GM12878 (cell line): ENCODE results near the gene GPR39. TPM values are rescaled to one million over a fixed set of nuclear protein-coding genes. Genes with fewer than 3 reads are reported as not detected.
A peak's percentile ranks its signal among the peaks of the same experiment; 100 is the strongest.

Experiments
- ATAC-seq: fragments of 200-7000 bp; cut with Tn5 transposase; 3 replicates; pipeline ENCODE4 v1.9.1; 2020; ENCODE audit warnings: mild to moderate bottlenecking, moderate library complexity
- BruUV-seq: library from RNA; stranded (reverse); fragments of 400-500 nt; replicated peaks from 2 replicates; lab custom pipeline; 2021; lab: Mats Ljungman, UMichigan
- CTCF ChIA-PET: fragments of 300-600 bp; sonication (Branson Sonifier 250); formaldehyde crosslinking; extraction: SDS; loops from one replicate; lab custom pipeline; 2021; ENCODE audit warnings: inconsistent platforms; lab: Yijun Ruan, JAX
- POLR2A ChIA-PET: fragments of 350-600 bp; formaldehyde crosslinking; extraction: SDS; loops from one replicate; lab custom pipeline; 2021; ENCODE audit warnings: inconsistent platforms; lab: Charles Lee
- RAD21 ChIA-PET: fragments of 300-600 bp; sonication (Branson Sonifier 250); formaldehyde crosslinking; loops from one replicate; lab custom pipeline; 2023; ENCODE audit warnings: antibody characterized with exemption; ENCODE audit not compliant: unreplicated experiment; lab: Charles Lee
- SMC1A ChIA-PET: fragments of 300-600 bp; sonication (Branson Sonifier 250); formaldehyde crosslinking; loops from one replicate; lab custom pipeline; 2023; ENCODE audit not compliant: unreplicated experiment, uncharacterized antibody; lab: Charles Lee
- DNase-seq: peaks from one replicate; pipeline ENCODE4 v3.0.0-alpha.2; 2011; ENCODE audit warnings: low read depth, low spot score
- FAIRE-seq: peaks from 3 replicates; lab custom pipeline; 2011; peaks lifted over from hg19 to GRCh38; lab: Jason Lieb, UNC
- H2AFZ ChIP-seq: 2 replicates; pipeline ENCODE4 v1.6.0; 2011; ENCODE audit warnings: low read depth, low read length, control low read depth; ENCODE audit not compliant: control insufficient read depth
- H3K27ac ChIP-seq: 2 replicates; pipeline ENCODE4 v1.5.1; 2011; ENCODE audit warnings: control low read depth; ENCODE audit not compliant: control insufficient read depth, insufficient read depth
- H3K27me3 ChIP-seq, 2 experiments: replicated peaks in 1 of 2; 2 replicates each; pipeline versions ENCODE4 v1.6.0 to v1.6.1; 2011; ENCODE audit warnings: low read length in 1 of 2; ENCODE audit not compliant: control insufficient read depth in 2 of 2, insufficient read depth in 2 of 2
- H3K36me3 ChIP-seq, 2 experiments: 2 replicates each; pipeline ENCODE4 v1.5.1; 2011; ENCODE audit warnings: low read length in 1 of 2; ENCODE audit not compliant: control insufficient read depth in 2 of 2, insufficient read depth in 2 of 2
- H3K4me1 ChIP-seq: 2 replicates; pipeline ENCODE4 v1.6.1; 2011; ENCODE audit warnings: mild to moderate bottlenecking, low read length, moderate library complexity, mixed read lengths; ENCODE audit not compliant: control insufficient read depth, insufficient read depth
- H3K4me2 ChIP-seq: 2 replicates; pipeline ENCODE4 v1.6.0; 2011; ENCODE audit warnings: control low read depth; ENCODE audit not compliant: control insufficient read depth, insufficient read depth
- H3K4me3 ChIP-seq: fragments of 200-600 bp; sonication (generic); 2 replicates; pipeline ENCODE4 v1.5.1; 2016
- H3K79me2 ChIP-seq: 2 replicates; pipeline ENCODE4 v1.6.0; 2011; ENCODE audit warnings: low read length; ENCODE audit not compliant: control insufficient read depth, insufficient read depth
- H3K9ac ChIP-seq: 2 replicates; pipeline ENCODE4 v1.8.0; 2011; ENCODE audit warnings: low read length, control low read depth, mixed read lengths; ENCODE audit not compliant: control insufficient read depth, insufficient read depth
- H3K9me3 ChIP-seq: replicated peaks from 3 replicates; pipeline ENCODE4 v1.5.1; 2011; ENCODE audit warnings: mild to moderate bottlenecking, low read length; ENCODE audit not compliant: control insufficient read depth, insufficient read depth
- H4K20me1 ChIP-seq: 2 replicates; pipeline ENCODE4 v1.6.0; 2011; ENCODE audit not compliant: control insufficient read depth, insufficient read depth
- GATAD2B ChIP-seq: fragments of 450-650 bp; conservative IDR thresholded peaks from 2 replicates; pipeline ENCODE4 v1.6.1; 2017; ENCODE audit warnings: low read depth, mild to moderate bottlenecking, moderate library complexity
- LARP7 ChIP-seq: fragments of 450-650 bp; IDR thresholded peaks from 2 replicates; pipeline ENCODE4 v1.6.1; 2017; ENCODE audit warnings: mild to moderate bottlenecking
- WGBS: methylation state at CpG from one replicate; pipeline ENCODE4 v1.1.6; 2016; ENCODE audit warnings: low lambda C conversion rate; ENCODE audit not compliant: insufficient replicate concordance, insufficient coverage; ENCODE audit errors: missing lambda C conversion rate; 5-methylcytosine and 5-hydroxymethylcytosine counted together
- in situ Hi-C: fragments of 300-500 bp; cut with MboI; formaldehyde crosslinking; loops from 9 replicates; pipeline ENCODE4 v1.14.3; 2018; ENCODE audit warnings: mixed read lengths
- intact Hi-C: fragments of 100-400 bp; cut with micrococcal nuclease; formaldehyde crosslinking; loops from one replicate; pipeline ENCODE4 v1.14.2; 2022; ENCODE audit not compliant: unreplicated experiment
- polyA plus RNA-seq, 11 experiments: library from polyadenylated mRNA; depleted of rRNA in 4 of 11; unstranded in 6 of 11; stranded (reverse) in 5 of 11; fragments of >200 nt; fragmentation: Nextera tagmentation in 4 of 11; fragmentation: Illumina TruSeq in 1 of 11; extraction: Ambion mirVana in 4 of 11; extraction: Trizol in 1 of 11; gene quantifications; 1 replicate in 1 of 11; 2 replicates in 10 of 11; pipeline versions ENCODE4 v1.2.1 to v1.2.3, GENCODE V29; 2011 to 2016; ENCODE audit warnings: inconsistent platforms in 2 of 11, missing spikeins in 2 of 11, low read depth in 1 of 11
- total RNA-seq, 4 experiments: library from RNA; depleted of rRNA in 3 of 4; stranded (reverse); fragments of >200 nt in 3 of 4; fragmentation: Illumina TruSeq in 1 of 4; extraction: Trizol in 1 of 4; gene quantifications; 2 replicates each; pipeline versions ENCODE4 v1.2.1 to v1.2.3, GENCODE V29; 2013 to 2021
- TF ChIP-seq, protein P1 (sequence below): IDR thresholded peaks from 2 replicates; pipeline ENCODE4 v1.6.1; 2011; ENCODE audit warnings: low read depth, low read length, improper control_type of control experiment, borderline replicate concordance
- TF ChIP-seq, protein P2 (sequence below), 3 experiments: IDR thresholded peaks in 2 of 3; conservative IDR thresholded peaks in 1 of 3; 2 replicates each; pipeline ENCODE4 v1.5.1; 2011; ENCODE audit warnings: low read depth in 3 of 3, low read length in 3 of 3, mild to moderate bottlenecking in 3 of 3, control low read depth in 2 of 3, moderate library complexity in 2 of 3, inconsistent platforms in 1 of 3, mixed read lengths in 1 of 3; ENCODE audit not compliant: control insufficient read depth in 2 of 3, insufficient read depth in 1 of 3; ENCODE audit errors: extremely low read depth in 1 of 3

The GPR39 gene
- total and polyA plus RNA-seq, 10 of the 15 experiments (the other 5 are each of a cell fraction or from before 2014, with no cell fraction given): 0.05 to 0.23 TPM; not detected in 8

DNA sequence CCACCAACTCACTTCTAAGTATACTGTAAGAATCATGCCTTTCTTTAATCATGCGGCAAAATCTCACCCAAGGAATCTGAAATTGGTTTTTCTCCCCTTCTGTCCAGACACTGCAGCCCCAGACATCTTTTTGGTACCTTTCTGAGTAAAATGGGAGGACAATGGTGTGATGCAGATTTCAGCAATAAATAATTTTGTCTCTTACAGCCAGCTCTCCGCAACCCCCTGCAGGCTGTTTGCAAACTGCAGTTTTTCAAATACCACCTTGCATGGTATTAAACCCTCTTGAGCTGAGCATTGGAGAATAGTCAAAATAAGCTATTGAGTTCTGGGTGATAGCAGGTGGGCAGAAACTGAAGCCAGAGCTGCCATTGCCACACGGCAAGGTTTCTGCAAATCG lies 32.2 kb downstream of the GPR39 start:
- intact Hi-C loops: no loop called here
- 47% methylated on average over 4 of the region's 4 CpGs for WGBS
- ChIA-PET POLR2A (no interaction called here), RAD21 (no interaction called here), SMC1A (interaction anchor here (0.8 kb wide), 1 partner anchor 100 kb away, joined by 3 read pairs; no protein-coding TSS in a partner anchor), CTCF (interaction anchor here (1.2 to 1.8 kb wide), 3 partner anchors 9 to 100 kb away, joined by 3 to 5 read pairs (median 5); no protein-coding TSS in a partner anchor)
- Histone ChIP-seq H3K27me3 (no peaks in the 10 kb centered on the region), H3K9ac (no peak overlapping the region), H3K4me1 (no peaks in the 10 kb centered on the region), H3K79me2 (no peaks in the 10 kb centered on the region), H4K20me1 (no peaks in the 10 kb centered on the region), H2AFZ (no peak overlapping the region), H3K27ac (no peak overlapping the region), H3K4me2 (no peak overlapping the region), H3K4me3 (no peak overlapping the region), H3K36me3 (no peaks in the 10 kb centered on the region), H3K9me3 (no peaks in the 10 kb centered on the region)
- BruUV-seq: no TSS peak
- TF ChIP-seq GATAD2B: no peak
- TF ChIP-seq LARP7: no peak
- TF ChIP-seq, protein P1, sequence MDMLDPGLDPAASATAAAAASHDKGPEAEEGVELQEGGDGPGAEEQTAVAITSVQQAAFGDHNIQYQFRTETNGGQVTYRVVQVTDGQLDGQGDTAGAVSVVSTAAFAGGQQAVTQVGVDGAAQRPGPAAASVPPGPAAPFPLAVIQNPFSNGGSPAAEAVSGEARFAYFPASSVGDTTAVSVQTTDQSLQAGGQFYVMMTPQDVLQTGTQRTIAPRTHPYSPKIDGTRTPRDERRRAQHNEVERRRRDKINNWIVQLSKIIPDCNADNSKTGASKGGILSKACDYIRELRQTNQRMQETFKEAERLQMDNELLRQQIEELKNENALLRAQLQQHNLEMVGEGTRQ: no peak
- TF ChIP-seq, protein P2, sequence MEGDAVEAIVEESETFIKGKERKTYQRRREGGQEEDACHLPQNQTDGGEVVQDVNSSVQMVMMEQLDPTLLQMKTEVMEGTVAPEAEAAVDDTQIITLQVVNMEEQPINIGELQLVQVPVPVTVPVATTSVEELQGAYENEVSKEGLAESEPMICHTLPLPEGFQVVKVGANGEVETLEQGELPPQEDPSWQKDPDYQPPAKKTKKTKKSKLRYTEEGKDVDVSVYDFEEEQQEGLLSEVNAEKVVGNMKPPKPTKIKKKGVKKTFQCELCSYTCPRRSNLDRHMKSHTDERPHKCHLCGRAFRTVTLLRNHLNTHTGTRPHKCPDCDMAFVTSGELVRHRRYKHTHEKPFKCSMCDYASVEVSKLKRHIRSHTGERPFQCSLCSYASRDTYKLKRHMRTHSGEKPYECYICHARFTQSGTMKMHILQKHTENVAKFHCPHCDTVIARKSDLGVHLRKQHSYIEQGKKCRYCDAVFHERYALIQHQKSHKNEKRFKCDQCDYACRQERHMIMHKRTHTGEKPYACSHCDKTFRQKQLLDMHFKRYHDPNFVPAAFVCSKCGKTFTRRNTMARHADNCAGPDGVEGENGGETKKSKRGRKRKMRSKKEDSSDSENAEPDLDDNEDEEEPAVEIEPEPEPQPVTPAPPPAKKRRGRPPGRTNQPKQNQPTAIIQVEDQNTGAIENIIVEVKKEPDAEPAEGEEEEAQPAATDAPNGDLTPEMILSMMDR (IDR thresholded peaks at IDR 0.05 in 2 of 3, conservative IDR thresholded peaks at IDR 0.05 in 1 of 3; ENCODE audit: control insufficient read depth in 2 of 3, extremely low read depth in 1 of 3, insufficient read depth in 1 of 3, low read depth in 3 of 3, low read length in 3 of 3): peak in 2 of 3 experiments; percentile 15 to 16; a peak in 2 of 6 replicates
- FAIRE-seq (no peak), DNase-seq (no peak), ATAC-seq (peak; percentile 71)
- in situ Hi-C loops: no loop called here
